Inflammatory macrophage treated with lipopolysaccharide for 1 hour (primary cell): ENCODE measurements around the gene DEK.
"Not testable (repeated sequence)": the region's sequence is repeated elsewhere in the genome, so short reads cannot be mapped to it uniquely, and the experiment has no call there.

Experiments used
- DNase-seq, 2 donors: peaks; one replicate each; pipeline ENCODE4 v3.0.0-alpha.2; 2020 to 2022

The DEK gene

DNA sequence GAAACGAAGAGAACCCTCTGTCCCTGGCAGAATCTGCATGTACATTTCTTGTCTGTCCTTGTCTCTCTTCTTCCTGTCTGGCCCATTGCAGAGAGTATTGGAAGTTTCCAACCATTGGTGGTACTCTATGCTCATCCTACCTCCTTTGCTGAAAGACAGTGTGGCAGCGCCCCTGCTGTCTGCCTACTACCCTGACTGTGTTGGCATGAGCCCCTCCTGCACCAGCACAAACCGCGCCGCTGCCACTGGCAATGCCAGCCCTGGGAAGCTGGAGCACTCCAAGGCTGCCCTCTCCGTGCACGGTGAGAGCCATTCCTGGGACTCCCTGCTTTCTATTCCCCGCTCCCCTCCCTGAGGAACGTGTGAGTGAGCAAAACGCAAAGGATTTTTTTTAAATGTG, 76.6 kb downstream of the DEK start:
- no peak for DNase-seq

DNA sequence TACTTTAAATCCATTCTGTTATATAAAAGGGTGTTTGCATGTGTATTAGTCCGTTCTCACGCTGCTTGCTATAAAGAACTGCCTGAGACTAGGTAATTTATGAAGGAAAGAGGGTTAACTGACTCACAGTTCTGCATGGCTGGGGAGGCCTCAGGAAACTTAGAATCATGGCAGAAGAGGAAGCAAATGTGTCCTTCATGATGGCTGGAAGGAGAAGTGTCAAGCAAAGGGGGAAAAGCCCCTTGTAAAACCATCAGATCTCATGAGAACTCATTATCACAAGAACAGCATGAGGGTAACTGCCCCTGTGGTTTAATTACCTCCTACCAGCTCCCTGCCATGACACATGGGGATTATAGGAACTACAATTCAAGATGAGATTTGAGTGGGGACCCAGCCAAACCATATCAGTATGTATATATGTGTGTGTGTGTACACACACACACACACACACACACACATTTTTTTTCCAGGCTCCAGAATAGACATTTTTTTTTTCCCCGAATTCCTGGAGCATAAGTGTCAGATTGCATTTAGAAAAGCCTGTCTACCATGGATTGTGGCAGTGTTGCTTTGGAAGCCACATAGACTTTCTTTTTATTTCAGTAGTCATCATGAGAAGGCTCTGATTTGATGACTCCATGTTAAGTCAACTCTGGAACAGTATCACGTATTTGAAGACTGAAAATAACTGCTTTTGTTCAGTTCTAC, 77.6 kb downstream of the DEK start:
- peak; percentile 46 to 77 for DNase-seq

DNA sequence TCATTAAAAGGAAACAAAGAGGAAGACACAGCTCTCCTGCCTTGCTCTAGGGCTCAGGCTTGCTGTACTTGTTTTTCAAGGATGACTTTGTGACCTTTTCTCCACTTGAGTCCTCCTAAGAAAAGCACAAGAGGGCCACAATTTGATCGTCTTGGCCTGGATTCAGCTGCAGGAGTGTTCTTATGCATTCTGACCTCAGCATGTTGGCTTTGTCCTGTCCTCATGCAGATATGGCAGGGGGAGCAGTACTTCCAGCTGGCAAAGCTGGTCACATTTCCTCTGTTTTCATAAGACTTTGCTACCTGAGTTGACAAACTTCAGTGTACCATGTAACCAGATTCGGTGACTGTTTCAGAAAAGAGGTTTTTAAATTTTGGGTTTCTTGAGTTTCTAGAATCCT, 78.3 kb downstream of the DEK start:
- no peak for DNase-seq

DNA sequence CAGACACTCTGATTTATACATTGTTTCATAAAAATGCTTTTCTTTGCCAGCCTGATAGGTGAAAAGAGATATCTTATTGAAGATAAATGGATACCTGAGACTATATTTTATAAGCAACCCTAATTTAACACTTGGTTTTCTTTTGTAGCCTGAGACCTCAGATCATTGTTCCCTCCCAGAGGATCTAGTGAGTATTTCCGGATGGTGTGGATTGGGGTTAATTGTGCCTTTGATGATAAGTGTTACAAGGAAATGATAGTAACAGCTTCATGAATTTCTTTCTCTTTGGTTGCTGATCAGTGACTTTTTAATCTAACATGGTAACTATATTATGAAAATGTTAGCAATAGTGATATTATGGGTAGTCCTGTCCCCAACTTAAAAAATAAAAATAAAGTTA, 78.7 kb downstream of the DEK start:
- DNase-seq = no peak

DNA sequence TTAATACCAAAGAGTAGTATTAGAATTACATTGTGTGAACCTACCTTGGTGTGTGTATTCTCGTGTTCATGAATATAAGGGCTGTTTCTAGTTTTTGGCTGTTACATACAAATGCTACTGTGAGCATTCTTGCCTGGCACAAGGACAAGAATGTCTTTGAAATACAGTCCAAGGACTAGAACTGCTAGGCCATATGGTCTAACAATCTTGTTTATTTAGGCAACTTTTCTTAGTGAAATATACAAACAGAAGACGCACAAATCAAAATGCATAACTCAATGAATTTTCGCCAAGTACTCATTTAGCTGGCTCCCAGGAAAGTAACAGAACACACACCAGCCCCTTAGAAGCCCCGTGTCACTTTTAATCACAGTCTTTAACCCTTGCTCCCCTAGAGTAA, 80.6 kb downstream of the DEK start:
- DNase-seq = no peak

DNA sequence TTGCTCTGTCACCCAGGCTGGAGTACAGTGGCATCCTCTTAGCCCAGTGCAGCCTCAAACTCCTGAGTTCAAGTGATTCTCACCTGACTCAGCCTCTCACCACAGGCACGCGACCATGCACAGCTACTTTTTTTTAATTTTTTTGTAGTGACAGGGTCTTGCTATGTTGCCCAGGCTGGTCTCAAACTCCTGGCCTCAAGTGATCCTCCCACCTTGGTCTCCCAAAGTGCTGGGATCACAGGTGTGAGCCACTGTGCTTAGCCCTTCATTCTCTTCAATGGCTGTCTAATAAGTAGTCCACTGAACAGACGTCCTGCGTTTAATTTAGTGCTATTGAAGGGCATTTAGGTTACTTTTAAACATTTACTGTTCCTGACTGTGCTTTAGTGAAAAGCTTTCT, 81.8 kb downstream of the DEK start:
- no peak for DNase-seq

DNA sequence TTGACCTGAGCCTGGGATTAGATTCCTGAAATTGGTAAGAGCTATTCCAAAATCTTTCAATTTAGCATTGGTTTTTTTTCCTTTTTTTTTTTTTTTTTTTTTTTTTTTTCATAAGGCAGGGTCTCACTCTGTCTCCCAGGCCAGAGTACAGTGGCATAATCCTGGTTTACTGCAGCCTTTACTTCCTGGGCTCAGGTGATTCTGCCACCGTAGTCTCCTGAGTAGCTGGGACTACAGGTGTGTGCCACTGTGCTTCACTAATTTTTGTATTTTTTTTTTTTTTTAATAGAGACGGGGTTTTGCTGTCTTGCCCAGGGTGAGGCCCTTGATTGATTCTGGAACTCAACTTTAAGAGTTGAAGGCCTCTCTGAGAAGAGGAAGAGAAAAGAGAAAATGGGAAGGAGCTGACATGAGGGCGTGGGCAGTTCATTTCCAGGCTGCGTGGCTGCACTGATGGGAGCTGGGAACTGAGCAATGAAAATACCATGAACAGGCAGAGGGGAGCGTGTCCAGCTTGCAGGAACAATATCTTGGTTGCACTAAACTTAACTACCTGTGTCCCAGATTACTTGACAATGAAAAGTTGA, 84.5 kb downstream of the DEK start:
- DNase-seq = peak; percentile 78

DNA sequence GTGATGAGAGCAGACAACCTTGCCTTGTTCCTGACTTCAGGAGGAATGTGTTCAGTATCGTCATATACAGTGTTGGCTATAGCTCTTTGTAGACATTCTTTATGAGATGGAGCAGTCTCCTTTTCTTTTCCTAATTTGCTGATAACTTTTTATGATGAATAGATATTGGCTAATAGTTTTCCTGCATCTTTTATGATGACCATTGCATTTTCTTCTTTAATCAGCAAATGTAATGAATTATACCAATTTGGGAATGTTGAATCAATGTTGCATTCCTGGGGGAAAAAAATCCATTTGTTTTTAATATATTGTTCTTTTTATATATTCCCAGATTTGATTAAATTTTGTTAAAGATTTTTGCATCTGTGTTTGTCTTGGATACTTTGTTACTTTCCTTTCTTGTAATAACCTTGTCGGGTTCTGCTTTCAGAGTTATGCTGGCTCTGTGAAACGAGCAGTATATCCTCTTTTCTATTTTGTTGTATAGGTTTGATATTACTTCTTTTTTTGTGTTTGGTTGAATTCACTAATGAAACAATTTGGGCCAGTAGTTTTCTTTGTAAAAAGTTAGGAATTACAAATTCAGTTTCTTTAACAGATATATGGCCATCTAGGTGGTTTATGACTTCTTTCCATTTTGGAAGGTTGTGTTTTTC, 85.2 kb downstream of the DEK start:
- peak; percentile 19 to 32 for DNase-seq

DNA sequence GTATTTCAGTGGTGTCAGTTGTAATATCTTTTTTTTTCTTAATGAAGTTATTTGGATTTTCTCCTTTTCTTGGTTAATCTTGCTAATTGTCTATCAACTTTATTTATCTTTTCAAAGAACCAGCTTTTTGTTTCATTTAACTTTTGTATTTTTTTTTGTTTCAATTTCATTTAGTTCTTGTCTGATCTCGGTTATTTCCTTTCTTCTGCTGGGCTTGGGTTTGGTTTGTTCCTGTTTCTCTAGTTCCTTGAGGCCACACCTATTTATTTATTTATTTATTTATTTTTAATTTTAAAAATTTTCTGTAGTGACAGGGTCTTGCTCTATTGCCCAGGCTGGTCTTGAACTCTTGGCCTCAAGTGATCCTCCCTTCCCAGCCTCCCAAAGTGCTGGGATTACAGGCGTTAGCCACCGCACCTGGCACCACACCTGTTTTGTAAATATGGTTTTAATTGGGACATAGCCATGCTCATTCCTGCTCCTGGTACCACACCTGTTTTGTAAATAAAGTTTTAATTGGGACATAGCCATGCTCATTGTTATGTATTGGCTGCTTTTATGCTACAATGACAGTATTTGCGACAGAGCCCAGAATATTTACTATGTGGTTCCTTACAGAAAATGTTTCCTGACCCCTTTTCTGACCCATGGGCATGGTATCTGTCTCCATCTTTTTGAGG, 86.9 kb downstream of the DEK start:
- DNase-seq = peak; percentile 47 to 48

DNA sequence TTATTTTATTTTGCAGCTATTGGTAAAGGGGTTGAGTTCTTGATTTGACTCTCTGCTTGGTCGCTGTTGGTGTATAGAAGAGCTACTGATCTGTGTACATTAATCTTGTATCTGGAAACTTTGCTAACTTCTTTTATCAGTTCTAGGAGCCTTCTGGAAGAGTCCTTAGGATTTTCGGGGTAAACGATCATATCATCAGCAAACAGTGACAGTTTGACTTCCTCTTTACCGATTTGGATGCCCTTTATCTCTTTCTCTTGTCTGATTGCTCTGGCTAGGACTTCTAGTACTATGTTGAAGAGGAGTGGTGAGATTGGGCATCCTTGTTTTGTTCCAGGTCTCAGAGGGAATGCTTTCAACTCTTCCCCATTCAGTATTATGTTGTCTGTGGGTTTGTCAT, 88.1 kb downstream of the DEK start:
- not testable (repeated sequence) for DNase-seq
